WTC11 (cell line): ENCODE measurements around the gene AIFM2. TPM values are rescaled to one million over a fixed set of nuclear protein-coding genes. Genes with fewer than 3 reads are reported as not detected.

Experiments
- ATAC-seq: fragments of 200-7000 bp; cut with Tn5 transposase; 2 replicates; pipeline ENCODE4 v1.10.0; 2021; ENCODE audit warnings: mild to moderate bottlenecking, moderate library complexity
- CTCF ChIA-PET: fragments of 300-600 bp; sonication (Branson Sonifier 250); formaldehyde crosslinking; loops from one replicate; lab custom pipeline; 2021; ENCODE audit warnings: antibody characterized with exemption; lab: Charles Lee
- POLR2A ChIA-PET: fragments of 350-600 bp; sonication (Branson Sonifier 250); formaldehyde crosslinking; loops from one replicate; lab custom pipeline; 2021; ENCODE audit warnings: antibody characterized with exemption; lab: Charles Lee
- DNase-seq: peaks from one replicate; pipeline ENCODE4 v3.0.0; 2021; ENCODE audit warnings: low spot score
- H3K27ac Mint-ChIP-seq: 2 replicates; pipeline ENCODE4 v1.8.0; 2021; ENCODE audit warnings: mixed read lengths
- H3K27me3 Mint-ChIP-seq: 2 replicates; pipeline ENCODE4 v1.8.0; 2021; ENCODE audit warnings: low read depth, mild to moderate bottlenecking, moderate library complexity, mixed read lengths
- H3K36me3 Mint-ChIP-seq: 2 replicates; pipeline ENCODE4 v1.8.0; 2021; ENCODE audit warnings: mixed read lengths
- H3K4me1 Mint-ChIP-seq: 2 replicates; pipeline ENCODE4 v1.8.0; 2022; ENCODE audit warnings: mixed read lengths
- H3K4me3 Mint-ChIP-seq: 2 replicates; pipeline ENCODE4 v1.8.0; 2021; ENCODE audit warnings: mild to moderate bottlenecking, moderate library complexity, mixed read lengths
- H3K9me3 Mint-ChIP-seq: 2 replicates; pipeline ENCODE4 v1.8.0; 2021; ENCODE audit warnings: mixed read lengths
- ARID4B ChIP-seq: sonication (generic); formaldehyde crosslinking; IDR thresholded peaks from 2 replicates; pipeline ENCODE4 v1.8.0; 2023; ENCODE audit warnings: missing genetic modification reagents, mild to moderate bottlenecking, borderline replicate concordance
- CDX4 ChIP-seq: fragments of 250-450 bp; sonication (Bioruptor Pico); IDR thresholded peaks from 2 replicates; pipeline ENCODE4 v1.9.0; 2021; ENCODE audit warnings: moderate library complexity, mild to moderate bottlenecking, inconsistent platforms, borderline replicate concordance
- ETV6 ChIP-seq: sonication (generic); formaldehyde crosslinking; IDR thresholded peaks from 2 replicates; pipeline ENCODE4 v1.8.1; 2022; ENCODE audit warnings: mild to moderate bottlenecking, missing genetic modification reagents
- GRHL2 ChIP-seq: fragments of 250-450 bp; sonication (Bioruptor Pico); IDR thresholded peaks from 2 replicates; pipeline ENCODE4 v1.8.0; 2022; ENCODE audit warnings: mild to moderate bottlenecking, moderate library complexity; ENCODE audit not compliant: insufficient replicate concordance, severe bottlenecking
- JUN ChIP-seq: sonication (generic); formaldehyde crosslinking; IDR thresholded peaks from 2 replicates; pipeline ENCODE4 v1.8.0; 2023; ENCODE audit warnings: mild to moderate bottlenecking, missing genetic modification reagents
- KAT7 ChIP-seq: sonication (generic); formaldehyde crosslinking; IDR thresholded peaks from 2 replicates; pipeline ENCODE4 v1.8.1; 2023; ENCODE audit warnings: missing genetic modification reagents, mild to moderate bottlenecking, borderline replicate concordance
- NFE2L1 ChIP-seq: sonication (generic); formaldehyde crosslinking; IDR thresholded peaks from 2 replicates; pipeline ENCODE4 v1.8.1; 2023; ENCODE audit warnings: missing genetic modification reagents
- PRRX2 ChIP-seq: fragments of 250-450 bp; sonication (Bioruptor Pico); IDR thresholded peaks from 2 replicates; pipeline ENCODE4 v1.8.0; 2021; ENCODE audit warnings: mild to moderate bottlenecking
- RELA ChIP-seq: sonication (generic); formaldehyde crosslinking; IDR thresholded peaks from 2 replicates; pipeline ENCODE4 v1.8.1; 2022; ENCODE audit warnings: missing genetic modification reagents, mild to moderate bottlenecking, borderline replicate concordance
- RORB ChIP-seq: fragments of 250-450 bp; sonication (Bioruptor Pico); IDR thresholded peaks from 2 replicates; pipeline ENCODE4 v1.9.0; 2021; ENCODE audit warnings: mild to moderate bottlenecking
- SMAD3 ChIP-seq: sonication (generic); formaldehyde crosslinking; IDR thresholded peaks from 2 replicates; pipeline ENCODE4 v1.8.0; 2022; ENCODE audit warnings: missing genetic modification reagents, mild to moderate bottlenecking, borderline replicate concordance
- TP53 ChIP-seq: sonication (generic); formaldehyde crosslinking; IDR thresholded peaks from 2 replicates; pipeline ENCODE4 v1.8.1; 2023; ENCODE audit warnings: mild to moderate bottlenecking, missing genetic modification reagents
- USF2 ChIP-seq: sonication (generic); formaldehyde crosslinking; IDR thresholded peaks from 2 replicates; pipeline ENCODE4 v1.8.1; 2023; ENCODE audit warnings: mild to moderate bottlenecking, missing genetic modification reagents, moderate library complexity
- ZNF317 ChIP-seq: sonication (generic); formaldehyde crosslinking; IDR thresholded peaks from 2 replicates; pipeline ENCODE4 v1.8.1; 2023; ENCODE audit warnings: low read depth, mild to moderate bottlenecking, moderate library complexity, missing genetic modification reagents, borderline replicate concordance
- ZNF396 ChIP-seq: fragments of 250-450 bp; sonication (Bioruptor Pico); IDR thresholded peaks from 2 replicates; pipeline ENCODE4 v1.8.0; 2021; ENCODE audit warnings: mild to moderate bottlenecking, moderate library complexity, borderline replicate concordance
- ZNF423 ChIP-seq: fragments of 250-450 bp; sonication (Bioruptor Pico); IDR thresholded peaks from 2 replicates; pipeline ENCODE4 v2.1.2; 2022; ENCODE audit warnings: mild to moderate bottlenecking, moderate library complexity
- total RNA-seq: library from RNA; stranded (reverse); gene quantifications from 3 replicates; pipeline ENCODE4 v1.2.3, GENCODE V29; 2021
- TF ChIP-seq, protein P1 (sequence below): sonication (generic); formaldehyde crosslinking; IDR thresholded peaks from 2 replicates; pipeline ENCODE4 v1.8.1; 2022; ENCODE audit warnings: mild to moderate bottlenecking, moderate library complexity, missing genetic modification reagents
- TF ChIP-seq, protein P2 (sequence below): sonication (generic); formaldehyde crosslinking; IDR thresholded peaks from 2 replicates; pipeline ENCODE4 v1.8.1; 2022; ENCODE audit warnings: low read depth, missing genetic modification reagents, borderline replicate concordance
- TF ChIP-seq, protein P3 (sequence below): sonication (generic); formaldehyde crosslinking; IDR thresholded peaks from 2 replicates; pipeline ENCODE4 v1.8.1; 2023; ENCODE audit warnings: mild to moderate bottlenecking, missing genetic modification reagents

The AIFM2 gene
- total RNA-seq, 1 experiment from 2014 or later = 4.4 TPM

DNA sequence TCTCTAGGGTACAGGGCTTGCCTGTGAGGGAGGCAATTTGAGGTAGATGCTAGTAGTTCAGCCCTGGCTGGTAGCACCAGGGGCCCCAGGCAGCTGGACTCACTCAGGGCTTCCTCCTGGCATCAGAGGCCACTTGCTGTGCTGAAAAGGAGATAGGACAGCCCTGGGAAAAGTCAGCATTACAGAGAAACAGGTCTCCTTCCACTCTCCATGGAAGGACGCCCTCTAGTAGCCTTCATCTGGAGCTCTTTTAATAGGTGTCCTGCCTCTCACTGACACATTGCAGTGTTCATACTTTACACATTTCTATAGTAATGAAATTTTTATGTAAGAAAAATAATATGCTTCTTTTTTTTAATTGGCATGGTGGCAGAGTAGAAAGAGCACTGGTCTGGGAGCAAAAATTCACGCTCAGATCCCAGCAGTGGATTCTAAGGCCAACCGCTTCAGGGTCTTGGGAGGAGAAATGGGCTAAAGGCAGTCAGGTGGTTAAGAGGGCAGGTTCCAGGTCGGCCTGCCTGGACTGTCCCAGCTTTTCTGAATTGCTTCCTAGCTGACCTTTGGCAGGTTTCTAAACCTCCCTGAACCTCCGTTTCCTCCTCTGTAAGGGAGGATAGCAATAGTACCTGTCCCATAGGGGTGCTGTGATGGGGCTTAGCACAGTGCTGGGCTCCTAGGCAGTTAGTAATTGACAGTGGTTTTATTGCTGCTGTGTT, 35.8 kb downstream of the AIFM2 start:
- CTCF ChIA-PET = interaction anchor here (1.0 to 2.6 kb wide), 6 partner anchors 11 to 252 kb away, joined by 3 to 17 read pairs (median 9); partner anchors contain the start of genes MACROH2A2 and TYSND1
- peaks cover 31% of the 10 kb centered on the region for H3K36me3 Mint-ChIP-seq

More for the DNA sequence above, 35.8 kb downstream of the AIFM2 start:
- H3K4me3 Mint-ChIP-seq = no peak overlapping the region
- H3K9me3 Mint-ChIP-seq = peaks cover 4% of the 10 kb centered on the region; the same call in 1 of the 2 replicates
- ATAC-seq (no peak), DNase-seq (no peak)
- TF ChIP-seq, protein P1, sequence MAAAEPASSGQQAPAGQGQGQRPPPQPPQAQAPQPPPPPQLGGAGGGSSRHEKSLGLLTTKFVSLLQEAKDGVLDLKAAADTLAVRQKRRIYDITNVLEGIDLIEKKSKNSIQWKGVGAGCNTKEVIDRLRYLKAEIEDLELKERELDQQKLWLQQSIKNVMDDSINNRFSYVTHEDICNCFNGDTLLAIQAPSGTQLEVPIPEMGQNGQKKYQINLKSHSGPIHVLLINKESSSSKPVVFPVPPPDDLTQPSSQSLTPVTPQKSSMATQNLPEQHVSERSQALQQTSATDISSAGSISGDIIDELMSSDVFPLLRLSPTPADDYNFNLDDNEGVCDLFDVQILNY (CRISPR knock-in tag) = no peak
- TF ChIP-seq NFE2L1 (CRISPR knock-in tag) (no peak), RORB (CRISPR knock-in tag) (no peak), GRHL2 (CRISPR knock-in tag) (no peak), CDX4 (no peak), SMAD3 (CRISPR knock-in tag) (no peak), ZNF317 (no peak), TP53 (CRISPR knock-in tag) (no peak), USF2 (no peak), ZNF423 (CRISPR knock-in tag) (no peak), PRRX2 (CRISPR knock-in tag) (no peak), ZNF396 (CRISPR knock-in tag) (no peak), KAT7 (no peak), JUN (no peak), ARID4B (CRISPR knock-in tag) (no peak), RELA (CRISPR knock-in tag) (no peak), ETV6 (CRISPR knock-in tag) (no peak)
- TF ChIP-seq, protein P2, sequence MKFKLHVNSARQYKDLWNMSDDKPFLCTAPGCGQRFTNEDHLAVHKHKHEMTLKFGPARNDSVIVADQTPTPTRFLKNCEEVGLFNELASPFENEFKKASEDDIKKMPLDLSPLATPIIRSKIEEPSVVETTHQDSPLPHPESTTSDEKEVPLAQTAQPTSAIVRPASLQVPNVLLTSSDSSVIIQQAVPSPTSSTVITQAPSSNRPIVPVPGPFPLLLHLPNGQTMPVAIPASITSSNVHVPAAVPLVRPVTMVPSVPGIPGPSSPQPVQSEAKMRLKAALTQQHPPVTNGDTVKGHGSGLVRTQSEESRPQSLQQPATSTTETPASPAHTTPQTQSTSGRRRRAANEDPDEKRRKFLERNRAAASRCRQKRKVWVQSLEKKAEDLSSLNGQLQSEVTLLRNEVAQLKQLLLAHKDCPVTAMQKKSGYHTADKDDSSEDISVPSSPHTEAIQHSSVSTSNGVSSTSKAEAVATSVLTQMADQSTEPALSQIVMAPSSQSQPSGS (CRISPR knock-in tag) = no peak
- TF ChIP-seq, protein P3, sequence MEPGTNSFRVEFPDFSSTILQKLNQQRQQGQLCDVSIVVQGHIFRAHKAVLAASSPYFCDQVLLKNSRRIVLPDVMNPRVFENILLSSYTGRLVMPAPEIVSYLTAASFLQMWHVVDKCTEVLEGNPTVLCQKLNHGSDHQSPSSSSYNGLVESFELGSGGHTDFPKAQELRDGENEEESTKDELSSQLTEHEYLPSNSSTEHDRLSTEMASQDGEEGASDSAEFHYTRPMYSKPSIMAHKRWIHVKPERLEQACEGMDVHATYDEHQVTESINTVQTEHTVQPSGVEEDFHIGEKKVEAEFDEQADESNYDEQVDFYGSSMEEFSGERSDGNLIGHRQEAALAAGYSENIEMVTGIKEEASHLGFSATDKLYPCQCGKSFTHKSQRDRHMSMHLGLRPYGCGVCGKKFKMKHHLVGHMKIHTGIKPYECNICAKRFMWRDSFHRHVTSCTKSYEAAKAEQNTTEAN = no peak
- H3K4me1 Mint-ChIP-seq = no peaks in the 10 kb centered on the region
- POLR2A ChIA-PET = no interaction called here
- no peaks in the 10 kb centered on the region for H3K27me3 Mint-ChIP-seq
- no peak overlapping the region for H3K27ac Mint-ChIP-seq
